ENCODE results near the gene RASAL2.
"Not testable (repeated sequence)": the region's sequence is repeated elsewhere in the genome, so short reads cannot be mapped to it uniquely, and the experiment has no call there.

RASAL2 gene

GRCh38 chr1:178241057-178241456, 147.2 kb downstream of the RASAL2 start:
- no peak for DNase-seq

GRCh38 chr1:178241837-178242236, 147.9 kb downstream of the RASAL2 start:
- no peak for DNase-seq

GRCh38 chr1:178243119-178243518, 149.2 kb downstream of the RASAL2 start:
- no peak for DNase-seq

GRCh38 chr1:178243890-178244289, 150.0 kb downstream of the RASAL2 start:
- DNase-seq = no peak

GRCh38 chr1:178248284-178248683, 154.4 kb downstream of the RASAL2 start:
- not testable (repeated sequence) for DNase-seq

GRCh38 chr1:178253581-178253980, 159.7 kb downstream of the RASAL2 start:
- not testable (repeated sequence) for DNase-seq

- DNase-seq = no peak
These were observed 160.5 kb downstream of the RASAL2 start for GRCh38 chr1:178254433-178254832.

GRCh38 chr1:178258536-178258935, 164.6 kb downstream of the RASAL2 start:
- no peak for DNase-seq

GRCh38 chr1:178262120-178262500, 168.2 kb downstream of the RASAL2 start:
- DNase-seq = no peak

- no peak for DNase-seq
These were observed 169.4 kb downstream of the RASAL2 start for GRCh38 chr1:178263341-178263740.

GRCh38 chr1:178266113-178266512, 172.2 kb downstream of the RASAL2 start:
- no peak for DNase-seq

GRCh38 chr1:178266619-178267066, 172.7 kb downstream of the RASAL2 start:
- DNase-seq = no peak

GRCh38 chr1:178267646-178268094, 173.8 kb downstream of the RASAL2 start:
- DNase-seq = no peak

GRCh38 chr1:178271471-178271870, 177.6 kb downstream of the RASAL2 start:
- no peak for DNase-seq

- no peak for DNase-seq
These were observed 180.0 kb downstream of the RASAL2 start for GRCh38 chr1:178273707-178274410.

- no peak for DNase-seq
These were observed 181.1 kb downstream of the RASAL2 start for GRCh38 chr1:178275049-178275448.

- DNase-seq = no peak
These were observed 181.6 kb downstream of the RASAL2 start for GRCh38 chr1:178275553-178275952.

GRCh38 chr1:178277793-178278530, 184.1 kb downstream of the RASAL2 start:
- no peak for DNase-seq

GRCh38 chr1:178278916-178279686, 185.2 kb downstream of the RASAL2 start:
- DNase-seq = no peak

GRCh38 chr1:178282949-178283367, 189.1 kb downstream of the RASAL2 start:
- no peak for DNase-seq

GRCh38 chr1:178283409-178283808, 189.5 kb downstream of the RASAL2 start:
- no peak for DNase-seq

GRCh38 chr1:178284058-178284457, 190.2 kb downstream of the RASAL2 start:
- no peak for DNase-seq

- no peak for DNase-seq
These were observed 197.3 kb downstream of the RASAL2 start for GRCh38 chr1:178291166-178291565.
